Esophagus mucosa (tissue), 1 donor: ENCODE data around the gene CRB3. TPM values are rescaled to one million over a fixed set of nuclear protein-coding genes. Genes with fewer than 3 reads are reported as not detected.

Experiments used
- ATAC-seq: fragments of 200-7000 bp; cut with Tn5 transposase; one replicate; pipeline ENCODE4 v1.9.1; 2020
- total RNA-seq: library from RNA; stranded (reverse); gene quantifications from one replicate; pipeline ENCODE4 v1.2.4, GENCODE V29; 2023
- donor health status: DM: yes; HTN: yes; CAD: no.

Gene CRB3
- total RNA-seq, 1 donor from 2014 or later, result 37.3 TPM

DNA sequence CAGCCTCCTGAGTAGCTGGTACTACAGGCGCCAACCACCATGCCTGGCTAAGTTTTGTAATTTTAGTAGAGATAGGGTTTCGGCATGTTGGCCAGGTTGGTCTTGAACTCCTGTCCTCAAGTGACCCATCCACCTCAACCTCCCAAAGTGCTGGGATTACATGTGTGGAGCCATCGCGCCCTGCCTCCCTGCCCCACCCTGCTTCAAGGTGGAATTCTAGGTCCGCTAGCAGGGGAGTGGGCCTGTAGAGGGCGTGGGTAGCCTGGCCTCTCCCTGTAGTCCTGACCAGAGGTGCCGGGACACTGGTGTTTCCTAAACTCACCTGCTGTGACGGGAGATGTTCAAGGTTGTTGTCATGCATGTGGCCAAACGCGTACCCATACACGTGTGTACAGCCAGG, 30.9 kb upstream of the CRB3 start:
- ATAC-seq, result no peak

DNA sequence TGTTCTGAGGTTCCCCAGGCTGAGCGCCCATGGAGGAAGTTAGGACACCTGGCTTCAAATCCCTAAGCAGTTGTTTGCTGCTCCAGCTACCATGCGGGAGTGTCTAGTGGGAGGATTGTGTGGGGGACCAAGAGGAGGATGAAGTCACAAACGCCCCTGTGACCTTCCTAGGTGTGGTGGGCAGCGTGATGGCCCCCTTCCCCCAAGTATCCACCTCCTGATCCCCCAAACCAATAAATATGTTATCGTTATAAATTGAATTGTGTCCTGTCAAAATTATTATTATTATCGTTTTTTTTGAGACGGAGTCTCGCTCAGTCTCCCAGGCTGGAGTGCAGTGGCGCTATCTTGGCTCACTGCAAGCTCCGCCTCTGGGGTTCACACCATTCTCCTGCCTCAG, 30.4 kb upstream of the CRB3 start, which contains the start of gene SLC25A41:
Gene SLC25A41 (minus strand): TSS at position 101 of the 400 bp plus-strand sequence. CDS start 70 bp downstream, at position 31.
- ATAC-seq, result no peak

DNA sequence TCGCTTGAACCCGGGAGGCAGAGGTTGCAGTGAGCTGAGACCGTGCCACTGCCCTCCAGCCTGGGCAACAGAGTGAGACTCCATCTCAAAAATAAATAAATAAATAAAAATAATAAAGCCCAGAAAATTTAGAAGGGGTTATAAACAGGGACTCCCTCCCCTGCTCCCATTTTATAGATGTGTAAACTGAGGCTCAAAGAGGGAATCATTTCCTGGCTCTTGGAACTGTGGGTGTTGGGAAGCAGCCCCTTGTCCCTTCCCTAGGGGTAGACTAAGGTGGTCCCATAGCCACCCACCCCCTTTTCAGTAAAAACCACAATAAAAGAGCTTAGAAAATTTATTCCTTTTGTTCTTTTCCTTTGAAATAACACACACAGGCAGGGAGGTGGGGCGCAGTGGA, 24.3 kb upstream of the CRB3 start:
- ATAC-seq, result no peak

DNA sequence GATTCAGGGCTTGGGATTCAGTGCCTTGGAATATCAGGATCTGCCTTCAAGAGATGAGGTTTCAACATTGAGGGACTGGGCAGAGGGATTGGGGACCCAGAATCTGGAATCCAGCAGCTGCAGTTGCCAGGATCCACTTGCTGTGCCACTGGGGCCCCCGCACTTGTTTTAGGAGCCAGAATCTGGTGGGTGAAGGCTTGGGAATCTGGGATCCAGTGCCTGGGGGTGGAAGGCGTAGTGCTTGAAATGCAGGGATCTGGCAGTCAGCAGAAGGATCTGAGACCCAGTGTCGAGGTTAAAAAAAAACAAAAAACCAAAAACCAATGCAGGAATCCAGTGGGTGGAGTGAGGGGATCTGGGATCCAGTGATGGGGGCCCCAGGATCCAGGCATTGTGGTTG, 23.2 kb upstream of the CRB3 start:
- no peak for ATAC-seq

DNA sequence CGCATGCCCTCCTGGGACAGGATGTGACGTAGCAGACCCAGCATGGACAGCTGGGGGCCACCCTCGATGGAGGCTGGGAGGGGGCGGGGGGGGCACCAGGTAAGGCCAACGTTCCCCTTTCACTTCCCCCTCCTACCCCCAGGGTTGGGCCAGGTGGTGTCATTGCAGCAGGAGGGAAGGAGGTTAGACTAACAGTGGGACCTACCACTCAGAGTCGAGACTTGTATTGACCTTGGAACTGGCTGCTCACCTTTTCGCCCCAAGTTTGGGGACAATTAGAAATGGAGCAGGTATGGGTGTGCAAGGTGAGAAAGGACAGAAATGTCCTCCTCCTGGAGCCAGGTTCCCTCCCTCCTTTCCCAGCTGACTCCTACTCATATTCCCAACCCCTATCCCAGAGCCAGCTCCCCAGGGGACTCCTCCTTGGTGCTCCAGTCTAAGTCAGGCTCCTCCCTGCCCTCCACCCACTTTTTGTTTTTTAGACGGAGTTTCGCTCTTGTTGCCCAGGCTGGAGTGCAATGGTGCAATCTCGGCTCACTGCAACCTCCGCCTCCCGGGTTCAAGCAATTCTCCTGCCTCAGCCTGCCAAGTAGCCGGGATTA, 21.9 kb upstream of the CRB3 start:
- peak; percentile 13 for ATAC-seq

DNA sequence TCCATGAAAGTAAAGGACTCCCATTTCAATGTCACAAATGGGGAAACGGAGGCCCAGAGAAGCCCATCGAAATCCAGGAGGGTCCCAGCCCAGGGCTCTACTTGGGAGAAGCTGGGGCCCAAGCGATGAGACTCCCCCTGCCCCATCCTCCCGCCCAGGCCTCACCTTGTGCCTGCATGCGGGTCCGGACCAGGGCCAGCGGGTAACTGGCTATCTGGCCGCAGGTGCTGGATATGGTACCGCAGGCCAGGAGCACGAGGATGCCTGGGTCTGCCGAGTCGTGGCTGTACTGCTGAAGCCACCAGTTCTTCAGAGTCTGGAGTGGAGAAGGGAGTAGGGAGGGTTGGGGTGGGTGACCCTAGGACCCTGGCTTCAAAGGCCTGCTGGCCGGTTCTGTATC, 20.1 kb upstream of the CRB3 start:
- no peak for ATAC-seq

DNA sequence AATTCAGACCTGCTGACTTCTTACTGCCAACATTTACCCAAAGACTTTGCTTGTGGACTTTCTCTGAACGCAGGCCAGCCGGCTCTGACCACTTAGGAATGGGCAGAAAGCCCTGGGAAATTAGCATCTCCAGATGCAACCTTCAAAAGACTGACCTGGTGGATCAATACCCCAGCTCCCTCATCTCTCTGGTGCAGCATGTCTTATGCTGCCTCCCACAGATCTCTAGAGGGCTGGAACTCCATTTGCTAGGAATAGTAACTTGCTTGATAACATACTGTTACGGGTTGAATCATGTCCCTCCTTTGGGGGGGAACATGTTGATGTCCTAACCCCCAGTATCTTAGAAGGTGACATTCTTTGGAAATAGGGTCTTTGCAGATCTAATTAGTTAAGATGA, 17.6 kb upstream of the CRB3 start:
- no peak for ATAC-seq

DNA sequence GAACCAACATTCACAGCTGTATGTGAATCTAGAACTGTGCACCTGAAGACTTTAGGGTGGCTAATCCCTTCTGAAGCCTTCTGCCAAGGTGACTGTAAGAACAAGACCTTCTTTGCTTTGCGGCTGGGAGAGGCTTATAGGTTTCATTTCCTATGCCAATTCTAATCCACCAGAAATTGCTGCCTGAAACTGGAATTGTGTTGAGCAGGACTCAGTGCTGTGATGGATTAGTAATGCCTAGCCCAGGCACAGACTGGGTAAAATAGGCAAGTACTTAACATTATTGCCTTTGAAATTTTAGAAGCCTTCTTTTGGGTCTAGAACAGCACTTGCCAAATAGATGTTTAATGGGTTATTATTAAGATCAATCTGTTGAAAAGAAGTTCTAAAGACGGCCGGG, 16.0 kb upstream of the CRB3 start:
- peak; percentile 72 for ATAC-seq

DNA sequence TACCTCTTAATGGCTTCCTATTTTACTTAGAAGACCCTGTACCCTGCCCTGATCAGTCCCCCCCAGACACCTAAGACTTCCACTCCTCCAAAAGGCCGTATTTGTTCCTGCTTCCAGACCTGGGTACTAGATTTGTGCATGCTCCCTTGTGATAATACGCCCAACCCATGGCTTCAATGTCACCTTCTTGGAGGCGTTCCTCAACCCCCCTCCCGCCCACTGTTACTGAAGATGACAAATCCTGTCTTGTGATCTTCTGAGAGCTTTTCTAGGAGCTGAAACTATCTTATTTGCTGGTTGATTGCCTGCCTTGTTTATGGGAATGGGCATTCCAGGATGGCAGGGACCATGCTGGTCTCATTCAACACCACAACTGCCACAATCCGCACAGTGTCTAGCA, 13.9 kb upstream of the CRB3 start:
- no peak for ATAC-seq

DNA sequence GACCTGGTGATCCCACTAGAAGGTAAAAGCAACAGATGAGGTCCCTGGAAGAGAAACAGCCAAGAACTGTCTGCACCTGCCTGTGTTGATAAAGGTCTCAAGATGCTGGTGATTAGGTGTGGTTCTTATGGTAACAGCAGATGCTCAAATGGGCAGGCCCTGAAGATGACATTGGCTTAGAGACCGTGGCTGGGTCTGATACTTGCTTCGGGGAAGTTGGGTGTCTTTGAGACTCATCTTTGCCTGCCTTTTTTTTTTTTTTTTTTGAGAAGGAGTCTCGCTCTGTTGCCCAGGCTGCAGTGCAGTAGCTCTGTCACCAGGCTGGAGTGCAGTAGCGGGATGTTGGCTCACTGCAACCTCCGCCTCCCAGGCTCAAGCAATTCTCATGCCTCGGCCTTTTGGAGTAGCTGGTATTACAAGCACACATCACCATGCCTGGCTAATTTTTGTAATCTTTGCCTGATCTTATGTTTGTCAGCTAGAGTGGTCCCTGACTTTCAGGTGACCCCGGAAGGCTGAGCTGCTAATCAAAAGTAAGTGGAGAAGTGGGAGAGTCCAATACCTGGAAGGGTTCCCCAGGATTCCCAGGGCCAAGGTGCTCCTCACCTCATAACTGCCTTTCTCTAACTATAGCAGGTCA, 12.4 kb upstream of the CRB3 start:
- ATAC-seq, result no peak

DNA sequence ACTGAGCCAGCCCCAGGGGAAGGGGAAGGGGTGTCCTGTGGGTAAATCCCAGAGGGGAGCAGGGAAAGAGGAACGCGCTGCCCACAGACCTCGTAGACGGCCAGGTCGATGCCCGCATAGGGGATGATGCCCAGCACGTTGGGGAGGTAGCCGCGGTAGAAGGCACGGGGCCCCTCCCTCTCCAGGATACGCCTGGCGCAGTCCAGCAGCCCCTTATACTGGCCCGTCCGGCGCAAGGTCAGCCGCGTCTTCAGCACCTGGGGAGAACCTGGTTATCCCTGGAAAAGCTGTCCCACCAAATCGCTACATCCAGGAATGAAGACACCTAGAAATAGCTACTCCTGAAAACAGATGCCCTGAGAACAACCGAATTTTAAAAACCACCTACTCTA, 11.9 kb upstream of the CRB3 start:
- no peak for ATAC-seq

DNA sequence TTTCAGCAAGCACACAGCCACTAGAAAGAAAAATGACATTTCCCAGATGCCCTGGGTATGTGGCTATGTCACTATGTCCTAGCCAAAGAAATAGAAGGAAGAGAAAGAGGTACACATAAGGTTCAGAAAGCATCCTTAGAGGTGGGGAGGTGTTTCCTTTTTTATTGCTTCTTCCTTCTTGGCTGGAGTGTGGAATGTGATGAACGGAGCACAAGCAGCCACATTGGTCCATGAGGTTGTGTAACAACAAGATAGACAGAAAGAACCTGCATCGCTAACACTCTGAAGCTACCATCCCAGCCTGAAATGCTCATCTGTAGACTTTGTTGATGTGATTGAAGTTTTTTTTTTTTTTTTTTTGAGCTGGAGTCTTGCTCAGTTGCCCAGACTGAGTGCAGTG, 11.2 kb upstream of the CRB3 start:
- ATAC-seq, result no peak

DNA sequence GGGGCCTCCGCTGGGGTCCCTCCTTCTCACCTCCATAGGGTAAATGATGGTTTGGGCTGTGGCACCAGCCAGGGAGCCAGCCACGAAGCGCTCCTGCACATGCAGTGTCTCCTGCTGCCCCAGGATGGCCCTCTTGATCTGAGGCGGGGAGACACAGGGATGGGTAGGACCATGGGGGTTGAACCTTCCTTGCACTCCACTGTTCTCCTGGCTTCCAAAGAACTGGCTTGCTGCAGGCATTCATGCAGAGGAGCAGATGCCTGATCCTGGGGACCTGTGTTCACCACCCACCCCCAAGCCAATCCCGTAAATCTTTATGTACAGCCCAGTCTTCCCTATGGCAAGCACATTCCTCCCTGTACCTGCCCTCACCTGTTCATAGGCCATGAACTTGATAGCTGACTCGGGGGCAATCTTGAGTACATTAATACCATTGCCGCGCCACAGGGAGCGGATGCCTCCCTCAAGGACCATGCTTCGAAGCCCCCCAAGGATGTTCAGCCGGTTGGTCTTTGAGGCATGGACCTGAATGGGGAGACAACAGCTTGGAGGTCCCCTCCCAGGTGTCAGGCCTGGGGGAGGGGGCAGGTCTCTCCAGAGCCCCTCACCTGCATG, 10.0 kb upstream of the CRB3 start:
- no peak for ATAC-seq

DNA sequence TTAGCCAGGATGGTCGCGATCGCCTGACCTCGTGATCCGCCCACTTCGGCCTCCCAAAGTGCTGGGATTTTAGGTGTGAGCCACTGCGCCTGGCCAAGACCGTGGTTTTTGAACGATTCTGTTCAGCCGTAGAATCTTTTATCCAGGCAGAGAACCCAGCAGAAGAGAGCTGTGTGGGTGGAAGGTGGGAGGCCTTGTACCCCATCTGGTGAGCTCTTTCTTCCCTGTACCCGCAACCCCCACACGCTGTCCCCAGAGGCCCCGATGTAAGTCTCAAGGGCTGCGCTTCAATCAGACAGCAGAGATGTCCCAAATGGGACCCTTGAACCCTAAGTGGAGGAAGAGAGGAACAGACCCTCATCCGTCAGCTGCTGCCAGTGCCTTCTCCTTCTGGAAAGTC, 8.1 kb upstream of the CRB3 start:
- no peak for ATAC-seq

DNA sequence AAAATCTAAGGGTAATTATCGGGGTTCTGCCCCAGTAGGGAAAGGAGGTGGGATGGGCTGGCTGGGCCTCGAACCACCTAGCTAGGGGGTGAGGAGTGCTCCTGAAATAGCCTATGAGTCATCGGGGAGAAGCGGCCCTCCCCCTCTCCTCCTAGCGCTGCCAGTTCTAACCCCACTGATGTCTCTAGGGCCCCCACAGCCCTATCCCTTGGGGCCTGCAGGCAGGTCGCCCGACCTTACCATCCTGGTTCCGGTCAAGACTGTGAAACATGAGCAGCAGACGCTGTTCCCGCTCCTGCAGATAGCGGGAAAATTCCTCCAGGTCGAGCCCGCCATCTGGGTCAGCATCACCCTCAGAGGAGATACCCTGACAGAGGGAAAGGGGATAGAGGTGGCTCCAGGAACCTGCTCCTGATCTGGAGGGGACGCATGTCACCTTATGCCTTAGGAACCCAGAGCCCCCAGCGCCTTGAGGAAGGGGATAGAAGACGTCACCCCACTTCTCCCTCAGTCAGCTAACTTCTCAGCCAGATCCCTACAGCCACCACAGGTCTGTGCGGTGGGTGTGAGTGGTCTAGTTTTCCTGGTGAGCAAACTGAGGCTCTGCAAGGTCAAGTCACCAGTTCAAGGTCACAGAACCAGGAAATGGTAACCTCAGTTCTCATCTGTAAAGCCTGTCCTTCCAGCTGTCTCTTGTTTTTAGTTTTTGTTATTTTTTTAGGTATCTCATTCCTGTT, 5.9 kb upstream of the CRB3 start:
- no peak for ATAC-seq

DNA sequence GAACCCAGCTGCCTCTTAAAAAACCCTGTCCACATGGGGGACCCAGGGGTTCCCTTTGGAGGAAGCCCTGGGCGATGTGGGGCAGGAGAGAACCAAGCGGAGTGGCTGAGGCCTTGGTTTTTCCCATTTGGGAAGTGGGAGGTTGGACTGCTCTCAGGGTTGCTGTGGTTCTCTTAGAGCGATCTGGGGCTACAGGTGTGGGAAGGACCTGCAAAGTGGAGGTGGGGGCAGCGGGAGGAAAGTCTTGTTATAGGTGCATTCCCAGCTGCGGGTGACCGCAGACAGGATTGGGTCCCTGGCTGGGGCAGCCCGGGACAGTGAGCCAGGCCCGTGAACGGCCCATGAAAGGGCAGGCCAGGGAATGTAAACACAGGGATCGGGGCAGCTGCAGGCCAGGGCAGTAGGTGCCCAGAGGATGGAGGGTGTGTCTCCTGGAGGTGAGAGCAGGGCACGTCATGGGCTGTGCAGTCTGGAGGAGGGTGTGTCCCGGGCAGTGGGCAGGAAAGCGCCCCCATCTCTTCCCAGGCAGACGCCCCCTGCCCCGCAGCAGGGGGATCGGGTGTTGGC, 5.3 kb upstream of the CRB3 start:
- ATAC-seq, result peak; percentile 5

DNA sequence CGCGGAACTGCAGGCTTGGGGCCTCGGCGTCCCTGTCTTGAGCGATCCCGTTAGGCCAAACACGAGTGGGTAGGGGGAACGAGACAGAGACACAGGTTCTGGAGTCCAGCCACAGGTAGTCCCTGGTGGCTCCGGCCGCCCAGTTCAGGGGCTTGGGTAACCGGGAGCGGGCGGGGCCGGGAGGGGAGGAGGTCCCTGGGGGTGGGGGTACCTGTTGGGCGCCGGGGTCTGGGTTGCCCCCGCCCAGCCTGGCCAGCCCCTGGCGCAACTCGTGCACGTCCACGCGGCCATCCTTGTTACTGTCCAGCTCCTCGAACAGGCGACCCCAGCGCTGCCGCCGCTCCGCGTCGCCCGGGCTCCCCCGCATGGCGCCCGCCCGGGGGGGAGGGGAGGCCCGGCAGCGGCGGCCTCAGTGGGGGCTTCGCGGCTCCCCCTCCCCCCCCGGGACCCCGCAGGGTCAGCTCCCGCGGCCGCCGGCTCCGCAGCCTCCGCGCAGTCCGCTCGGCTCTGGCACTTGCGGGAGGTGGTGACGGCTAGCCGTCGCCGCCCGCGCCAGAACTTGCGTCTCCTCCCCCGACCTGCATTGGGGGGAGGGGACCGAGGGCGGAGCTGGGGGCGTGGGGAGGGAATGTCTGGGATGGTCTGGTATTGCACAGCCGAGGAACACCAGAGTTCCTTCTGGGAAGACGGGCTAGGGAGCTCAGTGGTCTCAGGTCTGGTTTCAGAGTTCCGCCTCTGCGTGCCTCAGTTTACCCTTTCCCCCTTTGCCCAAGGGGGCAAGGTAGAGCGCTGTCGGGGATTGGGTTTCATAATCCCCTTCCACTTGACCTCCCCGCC, 4.6 kb upstream of the CRB3 start, which contains the start of gene SLC25A23:
Gene SLC25A23 (minus strand): TSS at position 531 of the 837 bp plus-strand sequence. CDS start 164 bp downstream, at position 367.
- ATAC-seq, result peak; percentile 48

DNA sequence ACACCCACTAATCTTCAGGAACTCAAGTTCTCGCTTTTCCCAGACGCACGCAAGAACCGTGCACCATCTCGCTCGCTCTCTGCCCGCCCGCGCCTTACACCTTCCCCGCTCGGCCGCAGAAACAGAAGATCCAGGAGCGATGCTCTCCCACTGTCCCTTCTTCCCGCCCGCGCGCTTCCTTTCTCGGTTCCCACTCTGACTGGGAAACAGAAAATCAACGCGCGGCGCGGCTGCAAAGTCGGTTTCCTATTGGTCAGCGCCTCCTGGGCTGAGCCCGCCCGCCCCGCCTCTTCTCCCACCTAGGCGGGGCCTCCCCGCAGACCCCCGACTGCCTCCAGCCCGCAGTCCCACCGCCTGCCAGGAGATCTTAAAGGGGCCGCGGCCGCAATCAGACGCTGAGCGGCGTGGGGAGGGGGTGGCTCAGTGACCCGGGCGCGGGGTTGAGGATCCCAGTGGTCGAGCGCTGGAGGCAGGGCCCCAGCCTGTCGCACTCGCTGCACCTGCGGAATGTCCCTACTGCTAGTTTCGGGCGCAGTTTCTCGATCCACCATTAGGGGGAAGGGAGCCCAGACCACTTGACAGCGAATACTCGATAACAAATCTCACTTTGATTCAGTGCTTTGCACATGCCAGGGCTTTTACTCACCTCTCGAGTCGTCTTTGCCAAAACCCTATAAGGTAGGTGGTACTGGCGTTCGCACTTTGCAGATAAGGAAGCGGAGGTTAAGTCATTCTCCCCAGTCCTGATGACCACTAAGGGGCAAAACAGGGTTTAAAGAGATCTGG, 3.8 kb upstream of the CRB3 start:
- ATAC-seq, result peak; percentile 69

DNA sequence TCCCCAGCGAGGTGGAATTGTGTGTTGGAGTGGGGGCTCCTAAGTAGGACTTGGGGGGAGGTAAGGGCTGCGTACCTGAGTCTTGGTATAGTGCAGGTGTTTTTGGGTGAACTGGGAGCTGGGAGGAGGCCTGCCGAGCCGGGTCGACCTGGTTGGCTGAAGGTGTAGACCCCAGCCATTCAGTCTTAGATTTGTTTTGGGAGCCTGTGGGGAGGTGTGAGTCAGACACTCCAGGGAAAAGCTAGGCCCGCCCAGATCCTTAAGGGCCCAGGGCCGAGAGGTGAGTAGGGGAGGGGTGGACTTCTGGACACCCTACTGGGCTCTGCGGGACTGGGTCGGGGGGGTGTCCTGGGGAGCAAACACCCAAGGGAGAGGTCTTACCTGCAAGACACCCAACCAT, 935 bp downstream of the CRB3 start:
- ATAC-seq, result no peak

DNA sequence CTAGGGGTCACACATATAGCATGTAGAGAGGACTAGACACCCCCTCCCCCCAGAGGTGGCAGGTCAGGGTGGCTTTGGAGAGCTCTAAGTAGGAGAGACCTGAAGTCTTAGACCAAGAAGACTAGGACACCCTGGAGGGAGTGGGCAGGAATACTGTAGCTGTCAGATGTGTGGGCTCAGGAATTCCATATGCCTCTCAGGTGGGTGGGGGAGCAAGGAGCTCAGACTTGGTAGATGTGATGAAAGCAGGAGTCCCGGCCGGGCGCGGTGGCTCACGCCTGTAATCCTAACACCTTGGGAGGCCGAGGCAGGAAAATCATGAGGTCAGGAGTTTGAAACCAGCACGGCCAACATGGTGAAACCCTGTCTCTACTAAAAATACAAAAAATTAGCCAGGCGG, 1.6 kb downstream of the CRB3 start:
- ATAC-seq, result no peak

DNA sequence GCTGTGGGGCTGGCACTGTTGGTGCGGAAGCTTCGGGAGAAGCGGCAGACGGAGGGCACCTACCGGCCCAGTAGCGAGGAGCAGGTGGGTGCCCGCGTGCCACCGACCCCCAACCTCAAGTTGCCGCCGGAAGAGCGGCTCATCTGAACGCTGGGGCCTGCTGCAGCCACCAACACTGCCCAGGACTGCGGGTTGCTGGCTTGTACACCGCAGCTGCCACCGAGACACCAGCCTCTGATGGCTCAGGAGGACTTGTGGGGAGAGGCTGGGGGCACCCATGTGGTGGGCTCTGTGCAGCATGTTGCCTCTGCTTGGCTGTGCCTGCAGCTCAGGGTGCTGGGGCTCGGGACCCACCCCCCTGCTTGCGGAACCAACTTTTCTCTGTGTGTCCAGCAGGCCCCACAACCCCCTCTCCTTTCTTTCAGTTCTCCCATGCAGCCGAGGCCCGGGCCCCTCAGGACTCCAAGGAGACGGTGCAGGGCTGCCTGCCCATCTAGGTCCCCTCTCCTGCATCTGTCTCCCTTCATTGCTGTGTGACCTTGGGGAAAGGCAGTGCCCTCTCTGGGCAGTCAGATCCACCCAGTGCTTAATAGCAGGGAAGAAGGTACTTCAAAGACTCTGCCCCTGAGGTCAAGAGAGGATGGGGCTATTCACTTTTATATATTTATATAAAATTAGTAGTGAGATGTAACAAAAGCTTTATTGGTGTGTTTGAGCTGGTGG, 2.6 kb downstream of the CRB3 start:
- ATAC-seq, result no peak
